OCI-LY7 (cell line): ENCODE results near the gene GNB1. TPM values are rescaled to one million over a fixed set of nuclear protein-coding genes. Genes with fewer than 3 reads are reported as not detected.

Experiments used
- BruUV-seq: library from RNA; stranded (reverse); fragments of 400-500 nt; replicated peaks from 2 replicates; lab custom pipeline; 2021; lab: Mats Ljungman, UMichigan
- CTCF ChIA-PET: fragments of 300-600 bp; sonication (Branson Sonifier 250); formaldehyde crosslinking; loops from one replicate; lab custom pipeline; 2022; ENCODE audit warnings: antibody characterized with exemption; ENCODE audit not compliant: unreplicated experiment; lab: Charles Lee
- POLR2A ChIA-PET: fragments of 300-600 bp; sonication (Branson Sonifier 250); formaldehyde crosslinking; loops from one replicate; lab custom pipeline; 2022; ENCODE audit warnings: antibody characterized with exemption; lab: Charles Lee
- DNase-seq: peaks from one replicate; pipeline ENCODE4 v3.0.0-alpha.2; 2015; ENCODE audit warnings: low spot score
- H2AFZ ChIP-seq: fragments of 200-600 bp; sonication (generic), shearing (Covaris generic); 2 replicates; pipeline ENCODE4 v1.6.1; 2014; ENCODE audit warnings: mild to moderate bottlenecking, antibody characterized with exemption, low read length, moderate library complexity
- H3K27ac ChIP-seq: fragments of 200-600 bp; sonication (generic); 2 replicates; pipeline ENCODE4 v1.5.1; 2014; ENCODE audit warnings: mixed run types, low read depth, mild to moderate bottlenecking, moderate library complexity, low read length, inconsistent platforms; ENCODE audit not compliant: poor library complexity, severe bottlenecking
- H3K36me3 ChIP-seq: fragments of 200-600 bp; sonication (generic); 2 replicates; pipeline ENCODE4 v1.6.1; 2014; ENCODE audit warnings: mild to moderate bottlenecking, antibody characterized with exemption, low read length, moderate library complexity, mixed read lengths; ENCODE audit not compliant: insufficient read depth
- H3K4me1 ChIP-seq: fragments of 200-600 bp; sonication (generic); 2 replicates; pipeline ENCODE4 v1.5.1; 2014; ENCODE audit warnings: mild to moderate bottlenecking, low read length; ENCODE audit not compliant: insufficient read depth, poor library complexity, severe bottlenecking
- H3K4me2 ChIP-seq: fragments of 200-600 bp; sonication (generic); 2 replicates; pipeline ENCODE4 v1.6.1; 2014; ENCODE audit warnings: mild to moderate bottlenecking, low read length
- H3K4me3 ChIP-seq: fragments of 200-600 bp; sonication (generic); 2 replicates; pipeline ENCODE4 v1.5.1; 2014; ENCODE audit warnings: mild to moderate bottlenecking, low read depth, low read length; ENCODE audit not compliant: poor library complexity, severe bottlenecking
- H3K79me2 ChIP-seq: fragments of 200-600 bp; sonication (generic); 2 replicates; pipeline ENCODE4 v1.6.1; 2016; ENCODE audit warnings: low read depth, mild to moderate bottlenecking, low read length, moderate library complexity, mixed read lengths; ENCODE audit not compliant: insufficient read depth
- H3K9me2 ChIP-seq: fragments of 200-600 bp; sonication (generic); 2 replicates; pipeline ENCODE4 v1.6.1; 2016; ENCODE audit warnings: mild to moderate bottlenecking, low read length, mixed read lengths; ENCODE audit not compliant: insufficient read depth
- H3K9me3 ChIP-seq: fragments of 200-600 bp; sonication (generic); 2 replicates; pipeline ENCODE4 v1.6.1; 2014; ENCODE audit warnings: mild to moderate bottlenecking, mixed run types, low read length, mixed read lengths
- H4K20me1 ChIP-seq: fragments of 200-600 bp; sonication (generic); 2 replicates; pipeline ENCODE4 v1.6.1; 2014; ENCODE audit warnings: mild to moderate bottlenecking, antibody characterized with exemption, low read length, moderate library complexity, mixed read lengths; ENCODE audit not compliant: insufficient read depth
- CTCF ChIP-seq: fragments of 200-600 bp; sonication (generic); conservative IDR thresholded peaks from 2 replicates; pipeline ENCODE4 v1.5.1; 2014; ENCODE audit warnings: mild to moderate bottlenecking, antibody characterized with exemption, low read length, moderate library complexity, mixed read lengths
- EZH2phosphoT487 ChIP-seq: fragments of 200-600 bp; sonication (generic); IDR thresholded peaks from 2 replicates; pipeline ENCODE4 v1.6.1; 2018; ENCODE audit warnings: low read depth, borderline replicate concordance, mild to moderate bottlenecking, mixed run types, antibody characterized with exemption, low read length, moderate library complexity, mixed read lengths
- intact Hi-C: fragments of 100-400 bp; cut with micrococcal nuclease; formaldehyde crosslinking; loops from one replicate; pipeline ENCODE4 v1.10.0; 2022; ENCODE audit not compliant: unreplicated experiment
- total RNA-seq, 2 experiments: library from RNA; depleted of rRNA in 1 of 2; stranded (reverse); fragments of >200 nt in 1 of 2; shearing (Covaris generic) in 1 of 2; gene quantifications; 2 replicates each; pipeline ENCODE4 v1.2.3, GENCODE V29; 2014 to 2022

GNB1 gene
- total RNA-seq, 2 experiments from 2014 or later = 101 to 502 TPM

DNA sequence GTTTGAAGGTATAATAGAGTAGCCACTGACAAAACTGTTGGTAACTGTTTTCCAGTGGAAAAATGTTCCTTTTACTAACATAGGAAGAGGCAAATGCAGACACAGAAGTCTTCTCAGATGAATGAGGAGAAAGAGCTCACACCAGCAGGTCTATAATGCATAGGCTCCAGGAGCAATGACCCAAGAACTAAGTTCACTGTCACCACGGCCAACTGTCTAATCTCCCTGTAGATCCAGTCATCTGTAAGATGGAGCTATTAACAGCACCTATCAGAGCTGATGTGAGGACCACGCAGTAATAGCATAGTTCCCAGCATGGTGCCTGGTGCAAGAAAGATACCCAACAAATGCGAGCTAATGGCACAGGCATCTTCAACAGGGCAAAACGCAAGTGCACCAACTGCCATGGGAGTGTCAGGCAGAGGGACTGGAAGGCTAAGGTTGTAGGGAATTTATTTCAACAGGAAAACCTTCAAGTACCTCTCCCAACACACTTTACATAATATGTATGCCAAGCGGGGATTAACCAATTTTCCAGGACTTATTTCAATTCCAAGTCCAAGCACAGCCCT, 12.9 kb downstream of the GNB1 start:
- intact Hi-C loops = no loop called here
- DNase-seq = no peak
- Histone ChIP-seq H3K27ac (peak overlapping the region; percentile 15), H3K4me2 (no peak overlapping the region), H4K20me1 (peaks cover 57% of the 10 kb centered on the region), H3K79me2 (peaks cover 100% of the 10 kb centered on the region), H3K9me3 (no peaks in the 10 kb centered on the region), H3K36me3 (peaks cover 94% of the 10 kb centered on the region), H3K9me2 (no peaks in the 10 kb centered on the region), H2AFZ (no peak overlapping the region), H3K4me1 (peaks cover 31% of the 10 kb centered on the region), H3K4me3 (no peak overlapping the region)
- ChIA-PET CTCF (no interaction called here), POLR2A (interaction anchor here (0.8 to 1.0 kb wide), 2 partner anchors 9 to 12 kb away, joined by 3 read pairs; no protein-coding TSS in a partner anchor)
- no peak for TF ChIP-seq EZH2phosphoT487
- no peak for TF ChIP-seq CTCF
- no TSS peak for BruUV-seq

DNA sequence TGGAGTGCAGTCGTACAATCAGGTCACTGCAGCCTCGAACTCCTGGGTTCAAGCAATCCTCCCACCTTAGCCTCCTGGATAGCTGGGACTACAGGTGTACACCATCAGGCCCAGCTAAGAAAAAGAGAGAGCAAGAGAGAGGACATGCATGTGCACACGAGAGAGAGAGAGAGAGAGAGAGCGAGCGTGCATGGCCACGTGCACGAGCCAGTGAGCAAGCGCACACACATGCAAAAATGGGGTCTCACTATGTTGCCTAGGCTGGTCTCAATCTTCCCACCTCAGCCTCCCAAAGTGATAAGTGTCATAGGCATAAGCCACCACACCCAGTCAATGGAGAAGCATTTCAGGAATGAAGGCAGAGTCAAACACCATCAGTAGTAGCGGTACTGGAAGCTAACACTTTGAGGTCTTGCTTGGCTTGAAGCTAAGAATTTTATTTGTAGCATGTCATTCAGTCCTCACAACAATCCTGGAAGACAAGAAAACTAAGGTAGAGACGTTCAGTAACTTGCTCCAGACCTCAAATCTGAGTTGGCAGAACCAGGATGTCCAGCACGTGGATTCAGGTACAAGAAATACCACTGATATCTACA, 14.5 kb downstream of the GNB1 start:
- ChIA-PET CTCF (no interaction called here), POLR2A (interaction anchor here (0.7 kb wide), 1 partner anchor 32 kb away, joined by 3 read pairs; no protein-coding TSS in a partner anchor)
- peaks cover 96% of the 10 kb centered on the region for H3K36me3 ChIP-seq
- peaks cover 100% of the 10 kb centered on the region for H3K79me2 ChIP-seq
- DNase-seq = no peak
- no peak overlapping the region for H3K4me3 ChIP-seq
- no peak overlapping the region for H3K27ac ChIP-seq
- no peaks in the 10 kb centered on the region for H3K9me2 ChIP-seq
- no peaks in the 10 kb centered on the region for H3K9me3 ChIP-seq
- H2AFZ ChIP-seq = no peak overlapping the region
- intact Hi-C loops = no loop called here
- no peak overlapping the region for H3K4me2 ChIP-seq
- H3K4me1 ChIP-seq = peaks cover 31% of the 10 kb centered on the region
- TF ChIP-seq CTCF = no peak
- no peak for TF ChIP-seq EZH2phosphoT487
- no TSS peak for BruUV-seq
- peaks cover 56% of the 10 kb centered on the region for H4K20me1 ChIP-seq

- ChIA-PET POLR2A (interaction anchor here (0.7 kb wide), 1 partner anchor 31 kb away, joined by 3 read pairs; no protein-coding TSS in a partner anchor), CTCF (no interaction called here)
- TF ChIP-seq CTCF (no peak), EZH2phosphoT487 (no peak)
- H3K79me2 ChIP-seq = peaks cover 100% of the 10 kb centered on the region
- no peaks in the 10 kb centered on the region for H3K9me2 ChIP-seq
- H3K27ac ChIP-seq = no peak overlapping the region
- H3K4me3 ChIP-seq = no peak overlapping the region
- no peak overlapping the region for H2AFZ ChIP-seq
- intact Hi-C loops = no loop called here
- H4K20me1 ChIP-seq = peaks cover 52% of the 10 kb centered on the region
- H3K4me1 ChIP-seq = peaks cover 31% of the 10 kb centered on the region
- no TSS peak for BruUV-seq
- peaks cover 96% of the 10 kb centered on the region for H3K36me3 ChIP-seq
- H3K4me2 ChIP-seq = no peak overlapping the region
- H3K9me3 ChIP-seq = no peaks in the 10 kb centered on the region
- DNase-seq = no peak
These were observed 15.0 kb downstream of the GNB1 start for GRCh38 chr1:1875932-1876331.
